Measurements from ENCODE around the gene PRRG2. TPM values are rescaled to one million over a fixed set of nuclear protein-coding genes. Genes with fewer than 3 reads are reported as not detected.

Gene PRRG2
- total and polyA plus RNA-seq, 9 of the 15 experiments (the other 6 are each of a cell fraction or from before 2014, with no cell fraction given): 0.06 to 1.1 (median 0.33) TPM

DNA sequence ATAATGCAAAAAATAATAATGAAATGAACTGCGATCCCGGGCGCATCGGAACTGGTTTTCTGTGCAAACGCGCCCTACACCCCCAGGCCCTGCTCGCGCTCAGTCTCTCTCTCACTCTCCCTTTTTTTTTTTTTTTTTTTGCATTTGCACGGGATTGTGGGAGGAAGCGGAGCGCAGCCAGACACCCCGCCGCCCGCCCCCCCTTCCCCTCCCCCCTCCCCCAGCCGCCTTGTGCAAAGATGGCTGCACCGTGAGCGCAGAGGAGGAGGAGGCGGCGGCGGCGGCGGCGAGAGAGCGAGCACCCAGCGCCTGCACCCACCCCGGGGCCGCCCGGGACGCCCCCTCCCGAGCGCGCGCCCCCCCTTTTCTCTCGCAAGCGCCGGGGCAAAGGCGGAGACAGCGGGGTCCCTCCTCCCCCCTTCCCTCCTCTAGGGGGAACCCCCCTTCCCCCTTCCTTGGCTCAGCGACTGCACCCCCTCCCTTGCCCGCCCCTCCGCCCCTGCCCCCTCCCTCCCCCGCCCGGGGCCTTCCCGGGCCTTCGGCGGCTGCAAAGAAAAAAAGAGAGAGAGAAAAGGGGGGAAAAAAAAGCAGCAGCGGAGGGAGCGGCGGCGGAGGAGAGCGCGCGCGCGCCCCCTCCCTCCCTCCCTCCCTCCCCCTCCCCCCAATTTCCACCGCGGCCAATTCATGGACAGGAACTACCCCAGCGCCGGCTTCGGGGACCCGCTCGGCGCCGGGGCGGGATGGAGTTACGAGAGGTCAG lies 10.0 kb downstream of the PRRG2 start, which contains the start of gene PRR12 (continued):
- TF ChIP-seq, protein P1, sequence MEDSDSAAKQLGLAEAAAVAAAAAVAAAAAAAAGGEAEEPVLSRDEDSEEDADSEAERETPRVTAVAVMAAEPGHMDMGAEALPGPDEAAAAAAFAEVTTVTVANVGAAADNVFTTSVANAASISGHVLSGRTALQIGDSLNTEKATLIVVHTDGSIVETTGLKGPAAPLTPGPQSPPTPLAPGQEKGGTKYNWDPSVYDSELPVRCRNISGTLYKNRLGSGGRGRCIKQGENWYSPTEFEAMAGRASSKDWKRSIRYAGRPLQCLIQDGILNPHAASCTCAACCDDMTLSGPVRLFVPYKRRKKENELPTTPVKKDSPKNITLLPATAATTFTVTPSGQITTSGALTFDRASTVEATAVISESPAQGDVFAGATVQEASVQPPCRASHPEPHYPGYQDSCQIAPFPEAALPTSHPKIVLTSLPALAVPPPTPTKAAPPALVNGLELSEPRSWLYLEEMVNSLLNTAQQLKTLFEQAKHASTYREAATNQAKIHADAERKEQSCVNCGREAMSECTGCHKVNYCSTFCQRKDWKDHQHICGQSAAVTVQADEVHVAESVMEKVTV (CRISPR knock-in tag; IDR thresholded peaks at IDR 0.05): no peak
- TF ChIP-seq, protein P2, sequence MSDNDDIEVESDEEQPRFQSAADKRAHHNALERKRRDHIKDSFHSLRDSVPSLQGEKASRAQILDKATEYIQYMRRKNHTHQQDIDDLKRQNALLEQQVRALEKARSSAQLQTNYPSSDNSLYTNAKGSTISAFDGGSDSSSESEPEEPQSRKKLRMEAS (CRISPR knock-in tag; IDR thresholded peaks at IDR 0.05): no peak
- TF ChIP-seq SMARCE1 (IDR thresholded peaks at IDR 0.05): no peak
- peak; percentile 40; the same call in 1 of the 2 replicates for TF ChIP-seq NCOR1 (IDR thresholded peaks at IDR 0.05)
- TF ChIP-seq, protein P3, sequence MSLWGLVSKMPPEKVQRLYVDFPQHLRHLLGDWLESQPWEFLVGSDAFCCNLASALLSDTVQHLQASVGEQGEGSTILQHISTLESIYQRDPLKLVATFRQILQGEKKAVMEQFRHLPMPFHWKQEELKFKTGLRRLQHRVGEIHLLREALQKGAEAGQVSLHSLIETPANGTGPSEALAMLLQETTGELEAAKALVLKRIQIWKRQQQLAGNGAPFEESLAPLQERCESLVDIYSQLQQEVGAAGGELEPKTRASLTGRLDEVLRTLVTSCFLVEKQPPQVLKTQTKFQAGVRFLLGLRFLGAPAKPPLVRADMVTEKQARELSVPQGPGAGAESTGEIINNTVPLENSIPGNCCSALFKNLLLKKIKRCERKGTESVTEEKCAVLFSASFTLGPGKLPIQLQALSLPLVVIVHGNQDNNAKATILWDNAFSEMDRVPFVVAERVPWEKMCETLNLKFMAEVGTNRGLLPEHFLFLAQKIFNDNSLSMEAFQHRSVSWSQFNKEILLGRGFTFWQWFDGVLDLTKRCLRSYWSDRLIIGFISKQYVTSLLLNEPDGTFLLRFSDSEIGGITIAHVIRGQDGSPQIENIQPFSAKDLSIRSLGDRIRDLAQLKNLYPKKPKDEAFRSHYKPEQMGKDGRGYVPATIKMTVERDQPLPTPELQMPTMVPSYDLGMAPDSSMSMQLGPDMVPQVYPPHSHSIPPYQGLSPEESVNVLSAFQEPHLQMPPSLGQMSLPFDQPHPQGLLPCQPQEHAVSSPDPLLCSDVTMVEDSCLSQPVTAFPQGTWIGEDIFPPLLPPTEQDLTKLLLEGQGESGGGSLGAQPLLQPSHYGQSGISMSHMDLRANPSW (CRISPR knock-in tag; IDR thresholded peaks at IDR 0.05): no peak
- TF ChIP-seq, protein P4, sequence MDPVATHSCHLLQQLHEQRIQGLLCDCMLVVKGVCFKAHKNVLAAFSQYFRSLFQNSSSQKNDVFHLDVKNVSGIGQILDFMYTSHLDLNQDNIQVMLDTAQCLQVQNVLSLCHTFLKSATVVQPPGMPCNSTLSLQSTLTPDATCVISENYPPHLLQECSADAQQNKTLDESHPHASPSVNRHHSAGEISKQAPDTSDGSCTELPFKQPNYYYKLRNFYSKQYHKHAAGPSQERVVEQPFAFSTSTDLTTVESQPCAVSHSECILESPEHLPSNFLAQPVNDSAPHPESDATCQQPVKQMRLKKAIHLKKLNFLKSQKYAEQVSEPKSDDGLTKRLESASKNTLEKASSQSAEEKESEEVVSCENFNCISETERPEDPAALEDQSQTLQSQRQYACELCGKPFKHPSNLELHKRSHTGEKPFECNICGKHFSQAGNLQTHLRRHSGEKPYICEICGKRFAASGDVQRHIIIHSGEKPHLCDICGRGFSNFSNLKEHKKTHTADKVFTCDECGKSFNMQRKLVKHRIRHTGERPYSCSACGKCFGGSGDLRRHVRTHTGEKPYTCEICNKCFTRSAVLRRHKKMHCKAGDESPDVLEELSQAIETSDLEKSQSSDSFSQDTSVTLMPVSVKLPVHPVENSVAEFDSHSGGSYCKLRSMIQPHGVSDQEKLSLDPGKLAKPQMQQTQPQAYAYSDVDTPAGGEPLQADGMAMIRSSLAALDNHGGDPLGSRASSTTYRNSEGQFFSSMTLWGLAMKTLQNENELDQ (CRISPR knock-in tag; IDR thresholded peaks at IDR 0.05; ENCODE audit: borderline replicate concordance): no peak; the same call in 1 of the 2 replicates
- no peak for TF ChIP-seq CBFA2T3 (IDR thresholded peaks at IDR 0.05)
- TF ChIP-seq, protein P5, sequence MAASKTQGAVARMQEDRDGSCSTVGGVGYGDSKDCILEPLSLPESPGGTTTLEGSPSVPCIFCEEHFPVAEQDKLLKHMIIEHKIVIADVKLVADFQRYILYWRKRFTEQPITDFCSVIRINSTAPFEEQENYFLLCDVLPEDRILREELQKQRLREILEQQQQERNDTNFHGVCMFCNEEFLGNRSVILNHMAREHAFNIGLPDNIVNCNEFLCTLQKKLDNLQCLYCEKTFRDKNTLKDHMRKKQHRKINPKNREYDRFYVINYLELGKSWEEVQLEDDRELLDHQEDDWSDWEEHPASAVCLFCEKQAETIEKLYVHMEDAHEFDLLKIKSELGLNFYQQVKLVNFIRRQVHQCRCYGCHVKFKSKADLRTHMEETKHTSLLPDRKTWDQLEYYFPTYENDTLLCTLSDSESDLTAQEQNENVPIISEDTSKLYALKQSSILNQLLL (CRISPR knock-in tag; IDR thresholded peaks at IDR 0.05; ENCODE audit: borderline replicate concordance): no peak
- 0 out of 2 replicates have a peak, but pooled peaks have one; percentile 12 for TF ChIP-seq BRD4 (IDR thresholded peaks at IDR 0.05)
- TF ChIP-seq ZNF445 (CRISPR knock-in tag; IDR thresholded peaks at IDR 0.05; ENCODE audit: low read depth): no peak
- no peak for TF ChIP-seq MTA2 (IDR thresholded peaks at IDR 0.05; ENCODE audit: low read depth)
- TF ChIP-seq GABPA (tag; conservative IDR thresholded peaks at IDR 0.05; ENCODE audit: low read depth): peak; percentile 47; the same call in 1 of the 2 replicates
- TF ChIP-seq FUS (optimal IDR thresholded peaks at IDR 0.05; ENCODE audit: low read depth, low read length): no peak
- no peak for TF ChIP-seq SRSF9 (IDR thresholded peaks at IDR 0.05; ENCODE audit: borderline replicate concordance, low read depth, low read length)
- TF ChIP-seq, protein P6, sequence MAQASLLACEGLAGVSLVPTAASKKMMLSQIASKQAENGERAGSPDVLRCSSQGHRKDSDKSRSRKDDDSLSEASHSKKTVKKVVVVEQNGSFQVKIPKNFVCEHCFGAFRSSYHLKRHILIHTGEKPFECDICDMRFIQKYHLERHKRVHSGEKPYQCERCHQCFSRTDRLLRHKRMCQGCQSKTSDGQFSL (CRISPR knock-in tag; IDR thresholded peaks at IDR 0.05): peak; percentile 86
- TF ChIP-seq, protein P6 (tag; IDR thresholded peaks at IDR 0.05): peak in 1 of 2 experiments; percentile 96; a peak in 2 of 4 replicates
